Measurements from ENCODE around the gene RAI1.

Gene RAI1

DNA sequence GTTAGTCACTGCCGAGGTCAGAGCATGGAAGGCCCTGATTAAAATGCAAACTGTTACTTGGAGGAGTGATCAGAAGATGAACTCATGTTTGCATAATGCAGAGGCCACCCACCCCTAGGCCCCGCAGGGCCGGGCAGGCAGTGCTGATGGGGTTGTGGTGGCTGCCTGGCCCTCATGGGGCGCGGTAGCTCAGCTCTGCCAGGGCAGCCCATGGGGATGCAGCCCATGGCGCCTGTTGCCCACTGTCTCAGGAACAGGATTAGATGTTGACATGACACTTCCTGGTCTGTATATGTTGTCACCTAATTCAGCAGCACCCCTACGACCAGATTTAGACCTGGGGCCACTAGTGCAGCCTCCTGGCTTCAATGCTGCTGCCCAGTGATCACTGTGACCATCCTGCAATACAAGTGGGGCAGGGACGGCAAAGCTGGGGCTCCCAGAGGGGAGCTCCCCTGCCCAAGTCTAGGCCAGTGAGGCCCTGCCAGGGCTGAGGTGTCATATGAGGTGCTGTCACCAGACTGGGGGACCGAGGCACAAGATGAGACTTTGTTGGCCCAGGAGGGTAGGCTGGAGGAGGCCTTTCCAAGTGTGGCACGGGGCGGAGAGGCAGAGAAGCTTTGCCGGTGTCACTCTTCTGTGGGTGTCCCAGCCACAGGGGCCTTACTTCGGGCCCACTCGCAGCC is 49.1 kb downstream of the RAI1 start:
- FAIRE-seq (no peak), DNase-seq (ENCODE audit: low spot score) (no peak)

- FAIRE-seq, result no peak
These were observed 51.2 kb downstream of the RAI1 start for GRCh38 chr17:17732444-17732843.

GRCh38 chr17:17732892-17733670 is 51.8 kb downstream of the RAI1 start:
- no peak for FAIRE-seq
- DNase-seq (ENCODE audit: low spot score), result peak; percentile 67

More at GRCh38 chr17:17732444-17732843, 51.2 kb downstream of the RAI1 start:
- no peak for DNase-seq (ENCODE audit: low spot score)

GRCh38 chr17:17736205-17737183 is 55.2 kb downstream of the RAI1 start:
- FAIRE-seq, result no peak

GRCh38 chr17:17737961-17738894 is 57.0 kb downstream of the RAI1 start:
- peak; percentile 32 for FAIRE-seq
- peak; percentile 80 for DNase-seq (ENCODE audit: low spot score)

More at GRCh38 chr17:17736205-17737183, 55.2 kb downstream of the RAI1 start:
- no peak for DNase-seq (ENCODE audit: low spot score)

GRCh38 chr17:17738901-17739300 is 57.6 kb downstream of the RAI1 start:
- FAIRE-seq, result no peak
- no peak for DNase-seq (ENCODE audit: low spot score)

- DNase-seq (ENCODE audit: low spot score) (peak; percentile 84), FAIRE-seq (peak; percentile 58)
These were observed 58.3 kb downstream of the RAI1 start for GRCh38 chr17:17739388-17740066.

DNA sequence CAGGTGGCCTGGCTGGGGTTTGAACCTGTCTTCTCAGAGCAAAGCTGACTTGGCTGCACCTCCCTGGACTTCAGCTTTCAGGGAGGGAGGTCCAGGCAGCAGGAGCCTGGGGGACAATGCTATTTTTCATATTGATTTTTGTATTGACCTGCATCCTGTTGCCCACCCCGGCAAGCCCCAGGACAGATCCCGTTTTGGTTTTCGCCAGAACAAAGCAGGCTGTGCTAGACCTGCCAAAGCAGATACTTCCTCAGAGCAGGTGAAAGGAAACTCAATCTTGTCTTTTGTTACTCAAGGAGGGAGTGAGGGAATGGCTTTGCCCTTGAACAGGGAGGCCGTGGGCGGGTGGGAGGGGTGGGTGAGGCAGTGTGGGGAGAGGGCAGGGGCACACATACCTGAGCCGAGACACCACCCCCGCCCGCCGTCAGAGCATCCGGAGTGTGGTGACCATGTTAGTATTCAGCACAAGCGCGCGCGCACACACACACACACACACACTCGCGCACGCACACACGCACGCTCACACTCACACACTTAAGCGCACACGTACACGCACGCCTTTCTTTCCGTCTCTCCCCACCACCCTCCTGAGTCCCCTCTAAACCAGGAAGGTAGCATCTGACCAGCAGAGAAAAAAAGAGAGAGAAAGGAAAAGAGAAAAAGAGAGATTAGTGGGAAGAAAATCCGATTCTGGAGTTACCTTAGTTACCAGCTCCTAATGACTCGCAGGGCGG is 59.5 kb downstream of the RAI1 start:
- DNase-seq (ENCODE audit: low spot score) (no peak), FAIRE-seq (peak; percentile 50)

DNA sequence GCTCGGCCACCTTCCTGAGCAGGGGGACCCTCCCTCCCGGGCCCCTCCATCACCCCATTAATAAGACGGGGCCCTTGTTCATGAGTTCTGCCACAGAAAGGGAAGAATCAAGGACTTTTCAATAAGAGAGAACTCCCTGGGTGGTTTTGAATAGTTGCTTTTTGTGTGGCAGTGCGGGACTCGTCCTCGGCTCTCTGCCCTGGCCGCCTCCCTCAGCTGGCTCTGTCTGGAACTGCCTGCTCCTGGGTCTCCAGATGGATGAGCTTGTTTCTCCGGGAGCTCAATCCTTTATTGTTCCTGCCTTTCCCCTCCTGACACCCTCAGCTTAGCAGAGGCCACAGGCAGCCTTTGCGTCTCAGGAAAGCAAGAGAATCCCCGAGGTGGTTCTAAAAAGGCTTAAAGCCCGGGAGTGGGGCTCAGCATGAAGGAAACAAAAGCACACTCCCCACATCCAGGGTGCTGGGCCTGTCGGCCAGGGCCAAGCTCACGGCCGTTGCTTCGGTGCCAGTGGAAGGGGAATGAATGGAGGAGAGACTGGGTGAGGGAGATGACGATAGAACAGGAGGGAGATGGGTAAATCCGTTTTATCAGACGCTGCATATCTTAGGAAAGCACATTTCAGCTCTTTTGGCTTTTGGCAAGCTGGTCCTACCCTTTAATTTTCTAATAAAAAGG is 60.2 kb downstream of the RAI1 start:
- no peak for DNase-seq (ENCODE audit: low spot score)
- FAIRE-seq, result no peak

- no peak for FAIRE-seq
- DNase-seq (ENCODE audit: low spot score), result no peak
These were observed 60.9 kb downstream of the RAI1 start for GRCh38 chr17:17742133-17742621.

GRCh38 chr17:17742688-17743390 is 61.6 kb downstream of the RAI1 start:
- no peak for FAIRE-seq
- no peak for DNase-seq (ENCODE audit: low spot score)

- DNase-seq (ENCODE audit: low spot score) (no peak), FAIRE-seq (no peak)
These were observed 62.3 kb downstream of the RAI1 start for GRCh38 chr17:17743391-17744112.

DNA sequence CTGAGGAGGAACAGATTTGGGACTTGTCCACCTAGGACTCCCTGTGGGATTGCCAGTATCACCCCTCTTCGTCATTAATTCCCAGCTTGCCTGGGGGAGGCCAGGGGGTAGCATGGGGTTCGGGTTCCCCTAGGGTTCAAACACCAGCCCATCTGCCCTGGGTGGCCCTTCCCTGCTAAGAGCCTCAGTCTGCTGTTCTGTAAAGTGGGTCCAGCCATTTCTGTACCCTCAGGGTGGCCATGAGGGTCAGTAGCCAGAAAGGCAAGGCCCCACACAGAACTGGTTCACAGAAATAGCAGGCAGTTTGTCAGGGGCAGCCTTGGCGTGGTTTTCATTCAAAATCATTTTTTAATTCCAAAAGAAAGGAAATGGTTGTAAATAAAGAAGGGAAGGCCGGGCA is 62.9 kb downstream of the RAI1 start:
- FAIRE-seq, result no peak

DNA sequence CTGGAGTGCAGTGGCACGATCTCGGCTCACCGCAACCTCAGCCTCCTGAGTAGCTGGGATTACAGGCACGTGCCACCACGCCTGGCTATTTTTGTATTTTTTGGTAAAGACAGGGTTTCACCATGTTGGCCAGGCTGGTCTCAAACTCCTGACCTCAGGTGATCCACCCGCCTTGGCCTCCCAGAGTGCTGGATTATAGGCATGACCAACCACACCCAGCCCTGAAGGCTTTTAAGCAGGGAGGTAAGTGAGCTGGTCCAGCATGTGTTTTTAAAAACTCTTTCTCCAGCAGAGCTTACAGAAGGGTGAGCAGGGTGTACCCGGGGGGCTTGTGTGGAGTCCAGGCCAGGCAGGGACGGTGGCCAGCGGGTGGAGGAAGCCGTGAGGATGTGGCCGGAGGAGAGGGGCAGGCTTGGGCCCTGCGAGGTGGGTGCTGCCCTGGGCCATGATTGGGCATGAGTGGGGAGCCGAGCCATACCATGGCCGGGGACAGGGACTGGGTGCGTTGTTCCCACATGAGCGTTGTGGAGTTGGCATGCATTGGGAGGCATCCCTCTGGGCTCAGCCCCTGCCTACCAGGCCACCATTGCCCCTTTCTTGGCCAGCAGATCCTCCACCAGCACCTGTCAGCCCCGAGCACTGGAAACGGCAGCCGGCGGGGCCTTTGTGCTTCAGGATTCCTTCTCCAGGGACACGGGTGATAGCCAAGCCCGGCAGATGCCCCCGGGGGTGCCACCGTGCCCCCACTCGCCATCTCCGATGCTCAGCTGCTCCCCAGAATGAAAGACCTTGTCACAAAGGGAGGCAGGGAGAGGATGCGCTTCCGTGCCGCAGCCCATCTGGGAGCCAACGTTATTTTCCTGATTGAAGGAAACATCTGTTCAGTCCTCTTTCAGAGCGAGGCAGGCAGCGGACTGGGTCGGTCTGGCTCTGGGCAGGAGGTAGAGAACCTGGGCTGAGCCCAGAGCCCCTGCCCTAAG is 64.5 kb downstream of the RAI1 start:
- FAIRE-seq, result no peak
- DNase-seq (ENCODE audit: low spot score), result no peak

More for the DNA sequence above, 62.9 kb downstream of the RAI1 start:
- no peak for DNase-seq (ENCODE audit: low spot score)

- no peak for DNase-seq (ENCODE audit: low spot score)
- FAIRE-seq, result no peak
These were observed 66.9 kb downstream of the RAI1 start for GRCh38 chr17:17748179-17748578.

GRCh38 chr17:17748604-17749003 is 67.3 kb downstream of the RAI1 start:
- FAIRE-seq (no peak), DNase-seq (ENCODE audit: low spot score) (no peak)

All from urothelium cell line (cell line).